HG03196 (cell line): ENCODE measurements around the gene RAB3C.
"Not testable (repeated sequence)": the region's sequence is repeated elsewhere in the genome, so short reads cannot be mapped to it uniquely, and the experiment has no call there.

Experiments
- ATAC-seq: cut with Tn5 transposase; IDR thresholded peaks from one replicate; pipeline ENCODE4 v1.9.1; 2021; ENCODE audit not compliant: unreplicated experiment

Gene RAB3C

DNA sequence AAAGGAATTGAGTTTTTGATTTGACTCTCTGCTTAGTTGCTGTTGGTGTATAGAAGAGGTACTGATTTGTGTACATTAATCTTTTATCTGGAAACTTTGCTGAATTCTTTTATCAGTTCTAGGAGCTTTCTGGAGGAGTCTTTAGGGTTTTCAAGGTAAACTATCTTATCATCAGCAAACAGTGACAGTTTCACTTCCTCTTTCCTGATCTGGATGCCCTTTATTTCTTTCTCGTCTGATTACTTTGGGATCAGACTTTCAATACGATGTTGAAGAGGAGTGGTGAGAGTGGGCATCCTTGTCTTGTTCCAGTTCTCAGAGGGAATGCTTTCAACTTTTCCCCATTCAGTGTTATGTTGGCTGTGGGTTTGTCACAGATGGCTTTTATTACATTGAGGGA is 17.7 kb downstream of the RAB3C start:
- ATAC-seq, result not testable (repeated sequence)

DNA sequence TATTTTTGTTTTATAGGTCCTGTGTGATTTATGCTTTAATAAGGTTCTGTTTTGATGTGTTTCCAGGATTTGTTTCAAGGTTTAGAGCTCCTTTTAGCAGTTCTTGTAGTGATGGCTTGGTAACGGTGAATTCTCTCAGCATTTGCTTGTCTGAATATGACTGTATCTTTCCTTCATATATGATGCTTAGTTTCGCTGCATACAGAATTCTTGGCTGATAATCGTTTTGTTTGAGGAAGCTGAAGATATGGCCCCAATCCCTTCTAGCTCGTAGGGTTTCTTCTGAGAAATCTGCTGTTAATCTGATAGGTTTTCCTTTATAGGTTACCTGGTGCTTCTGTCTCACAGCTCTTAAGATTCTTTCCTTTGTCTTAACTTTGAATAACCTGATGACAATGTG is 20.0 kb downstream of the RAB3C start:
- ATAC-seq, result not testable (repeated sequence)

DNA sequence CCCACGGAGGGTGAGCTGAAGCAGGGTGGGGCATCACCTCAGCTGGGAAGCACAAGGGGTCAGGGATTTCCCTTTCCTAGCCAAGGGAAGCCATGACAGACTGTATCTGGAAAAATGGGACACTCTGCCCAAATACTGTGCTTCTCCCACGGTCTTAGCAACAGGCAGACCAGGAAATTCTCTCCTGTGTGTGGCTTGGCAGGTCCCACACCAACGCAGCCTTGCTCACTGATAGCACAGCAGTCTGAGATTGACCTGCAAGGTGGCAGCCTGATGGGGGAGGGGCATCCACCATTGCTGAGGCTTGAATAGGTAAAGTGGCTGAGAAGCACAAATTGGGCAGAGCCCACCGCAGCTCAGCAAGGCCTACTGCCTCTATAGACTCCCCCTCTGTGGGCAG is 23.2 kb downstream of the RAB3C start:
- ATAC-seq, result no peak

DNA sequence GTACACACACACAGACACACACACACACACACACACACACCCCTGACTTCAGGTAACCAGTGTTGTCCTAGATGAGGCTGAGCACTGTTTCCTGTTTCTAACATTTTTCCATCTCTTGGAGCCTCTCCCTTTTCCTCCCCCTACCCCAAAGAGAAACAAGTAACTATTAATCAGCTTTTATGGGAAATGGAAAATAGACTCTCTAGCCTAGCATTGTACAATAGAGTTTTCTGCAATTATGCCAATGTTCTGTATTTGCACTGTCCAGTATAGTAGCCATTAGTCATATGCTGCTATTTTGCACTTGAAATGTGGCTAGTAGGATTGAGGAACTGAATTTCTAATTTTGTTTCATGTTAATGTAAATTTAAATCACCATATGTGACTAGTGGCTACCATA is 33.1 kb downstream of the RAB3C start:
- no peak for ATAC-seq

DNA sequence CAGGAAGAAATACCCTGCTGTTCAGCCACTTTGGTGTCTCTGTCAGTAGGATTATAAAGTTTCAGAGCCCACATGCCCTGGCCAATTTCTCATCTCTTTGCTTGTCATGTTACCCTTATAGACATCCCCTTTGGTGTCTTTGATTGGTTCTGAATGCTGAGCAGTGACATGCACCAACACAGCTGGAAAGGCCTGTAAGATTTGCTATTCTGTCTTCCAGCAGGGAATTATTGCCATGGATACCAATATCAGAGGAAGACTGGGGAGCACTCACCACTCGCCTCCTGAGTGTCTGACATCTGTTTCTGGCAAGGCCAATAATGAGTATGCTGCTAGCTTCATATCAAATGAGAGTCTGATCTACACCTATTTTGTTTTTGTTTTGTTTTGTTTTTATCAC is 34.4 kb downstream of the RAB3C start:
- no peak for ATAC-seq

DNA sequence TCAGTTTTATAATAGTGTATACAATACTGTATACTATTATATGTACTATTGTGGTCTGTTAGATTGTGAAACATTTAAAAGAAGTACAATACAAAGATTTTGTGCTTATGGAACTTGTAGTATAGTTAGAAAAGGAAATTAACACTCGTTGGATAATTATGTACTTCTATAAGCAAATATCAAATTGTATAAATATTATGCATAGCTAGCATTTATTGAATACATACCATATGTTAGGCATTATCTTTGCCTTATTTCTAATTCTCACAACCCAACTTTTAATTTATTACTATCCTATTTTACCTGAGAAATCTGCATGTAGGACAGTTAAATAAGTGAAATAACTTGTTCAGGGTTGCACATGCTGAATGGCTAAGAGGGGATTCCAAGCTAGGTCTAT is 37.5 kb downstream of the RAB3C start:
- ATAC-seq, result no peak

DNA sequence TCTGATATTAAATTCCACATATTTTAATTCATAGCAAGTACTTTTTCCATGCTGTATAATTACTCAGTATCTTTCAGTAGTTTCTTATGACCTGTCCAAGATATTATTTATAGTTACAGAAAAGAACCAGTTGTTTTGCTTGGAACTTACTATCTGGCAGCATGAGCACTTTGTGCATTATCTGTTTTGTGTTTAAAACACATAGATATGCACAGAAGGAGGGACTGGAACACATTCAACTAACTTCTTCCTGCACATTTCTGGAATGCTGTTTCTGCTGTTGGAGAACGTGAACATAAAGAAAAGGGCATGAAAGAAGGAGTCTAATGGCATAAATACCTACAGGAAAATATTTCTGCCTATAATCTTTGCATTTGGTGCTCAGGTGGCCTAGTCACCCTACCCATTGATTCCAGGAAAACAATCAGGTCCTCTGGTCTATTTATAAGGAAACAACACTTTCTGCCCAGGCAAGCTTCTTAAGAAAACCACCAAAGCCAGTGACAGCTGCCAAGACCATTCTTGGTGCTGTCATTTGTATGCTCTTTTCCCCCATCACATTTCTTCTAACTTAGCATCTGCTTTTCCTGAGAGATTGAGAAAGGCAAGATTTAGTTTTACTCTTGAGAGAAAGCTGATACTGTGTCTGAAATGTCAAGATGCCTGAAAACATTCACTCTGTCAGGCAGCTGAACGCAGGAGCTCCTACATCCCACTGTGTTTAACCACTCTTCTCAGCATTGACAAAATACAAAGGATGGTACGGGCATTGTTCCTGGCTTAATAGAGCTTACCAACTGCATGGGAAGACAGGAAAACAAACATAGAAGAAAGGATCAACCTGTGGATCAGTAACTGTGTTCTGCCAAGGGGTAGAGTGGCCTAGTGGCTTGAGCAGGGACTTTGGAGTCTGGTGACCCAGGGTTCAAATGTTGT is 40.3 kb downstream of the RAB3C start:
- ATAC-seq, result no peak

DNA sequence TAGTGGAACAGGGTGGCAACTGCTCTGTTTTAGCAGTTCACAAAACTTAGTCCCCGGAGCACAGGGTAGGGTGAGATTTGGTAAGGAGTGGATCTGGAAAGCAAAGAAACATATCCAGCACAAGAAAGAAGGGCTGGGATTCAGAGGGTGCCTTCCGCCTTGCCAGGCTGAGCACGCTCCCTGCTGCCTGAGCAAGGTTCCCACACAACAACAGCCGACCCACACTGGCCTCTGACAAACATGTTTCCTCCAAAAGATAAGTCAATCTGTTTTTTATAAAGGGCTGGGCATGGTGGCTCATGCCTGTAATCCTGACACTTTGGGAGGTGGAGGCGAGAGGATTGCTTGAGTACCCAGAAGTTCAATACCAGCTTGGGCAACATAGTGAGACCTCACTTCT is 45.8 kb downstream of the RAB3C start:
- no peak for ATAC-seq

DNA sequence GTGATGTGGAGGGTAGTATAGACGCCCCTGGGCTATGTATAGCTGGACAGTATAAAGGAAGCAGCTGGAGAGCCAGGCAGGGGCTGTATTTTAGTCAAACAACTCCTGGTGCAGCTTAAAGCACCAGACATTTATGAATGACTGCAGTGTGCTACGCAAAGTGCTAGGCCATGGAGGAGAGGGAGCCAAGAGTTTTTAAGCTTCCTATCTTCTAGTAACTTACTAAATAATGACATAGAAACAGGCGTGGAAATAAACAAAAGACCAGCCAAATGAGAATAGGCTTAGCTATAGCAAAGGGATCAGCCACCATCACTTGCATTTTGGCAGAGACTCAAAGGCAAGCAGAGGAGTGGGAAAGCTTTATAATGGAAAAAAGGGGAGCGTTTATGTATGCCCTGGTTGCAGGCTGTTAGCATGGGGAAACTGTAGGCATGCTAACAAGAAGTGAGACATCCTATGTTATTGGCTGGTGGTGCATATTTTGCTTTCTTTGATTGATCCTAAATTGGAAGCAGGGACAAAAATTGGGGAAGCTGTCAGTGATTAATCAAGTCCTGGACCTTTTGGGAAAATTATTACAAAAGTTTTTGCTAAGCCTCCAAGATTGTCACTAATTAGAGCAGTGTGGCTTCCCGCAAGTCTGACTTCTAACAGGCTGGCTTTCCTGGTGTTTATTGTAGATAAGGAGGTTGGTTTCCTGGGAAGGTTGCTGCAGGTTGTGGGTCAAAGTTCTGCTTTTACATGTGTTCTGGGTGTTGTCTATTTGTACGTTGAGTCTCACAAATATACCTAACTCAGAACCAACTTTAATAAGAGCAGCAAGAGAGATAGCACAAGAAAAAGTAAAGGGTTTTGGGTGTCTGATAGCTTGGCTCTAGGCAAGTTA is 46.6 kb downstream of the RAB3C start:
- ATAC-seq, result no peak

DNA sequence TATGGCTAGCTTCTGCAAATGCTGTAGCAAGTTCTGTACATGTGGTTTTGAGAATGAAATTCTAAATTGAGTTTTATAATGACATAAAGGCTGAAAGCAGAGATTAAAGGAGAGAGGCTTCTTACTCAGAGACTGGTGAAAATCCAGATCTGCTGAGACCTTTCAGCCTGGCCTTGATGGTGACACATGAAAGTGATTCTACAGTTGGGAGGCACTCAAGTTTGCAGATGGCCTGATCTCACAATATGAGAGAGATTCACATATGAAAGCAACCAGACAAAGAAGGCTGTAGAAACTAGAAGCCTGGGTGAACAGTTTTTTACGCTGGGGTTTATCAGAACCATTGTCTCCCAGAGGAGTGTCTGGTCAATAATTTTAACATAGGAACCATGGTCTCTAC is 49.0 kb downstream of the RAB3C start:
- no peak for ATAC-seq

DNA sequence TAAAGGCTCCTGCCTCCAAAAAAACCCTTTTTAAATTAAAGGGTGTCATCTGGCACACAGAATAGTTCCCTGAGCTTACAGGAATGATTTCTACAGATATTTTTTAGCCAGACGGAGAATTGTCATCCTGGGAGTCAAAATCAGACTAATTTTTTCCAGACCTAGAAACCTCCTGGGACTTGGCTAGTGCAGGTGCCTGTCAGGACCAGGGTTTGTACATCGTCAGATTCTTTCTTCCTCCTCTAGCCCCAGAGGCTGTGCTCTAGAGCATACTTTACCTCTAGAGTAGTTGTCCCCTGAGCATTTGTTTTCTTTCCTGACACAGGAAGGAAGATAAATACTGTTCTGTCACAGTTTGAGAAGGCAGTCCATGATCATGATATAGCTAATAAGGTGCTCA is 52.5 kb downstream of the RAB3C start:
- no peak for ATAC-seq

DNA sequence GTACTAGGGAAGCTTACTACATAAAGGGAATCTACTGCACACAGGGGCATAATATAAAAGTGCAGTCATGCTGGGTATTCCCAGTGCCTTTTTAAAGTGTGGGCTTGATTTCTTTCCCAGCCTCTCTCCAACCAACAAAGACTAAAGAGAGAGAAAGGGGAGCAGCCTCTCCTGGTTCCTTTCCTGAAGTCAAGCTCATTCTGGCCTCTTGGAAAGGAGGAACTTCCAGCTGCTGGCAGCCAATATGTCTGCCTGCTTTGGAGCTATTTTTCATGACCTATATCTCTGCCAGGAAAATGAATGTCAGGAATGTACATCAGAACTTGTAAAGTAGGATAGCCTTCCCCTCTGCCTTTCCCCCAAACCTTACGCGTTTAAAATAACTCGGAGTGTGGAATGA is 57.1 kb downstream of the RAB3C start:
- ATAC-seq, result no peak

DNA sequence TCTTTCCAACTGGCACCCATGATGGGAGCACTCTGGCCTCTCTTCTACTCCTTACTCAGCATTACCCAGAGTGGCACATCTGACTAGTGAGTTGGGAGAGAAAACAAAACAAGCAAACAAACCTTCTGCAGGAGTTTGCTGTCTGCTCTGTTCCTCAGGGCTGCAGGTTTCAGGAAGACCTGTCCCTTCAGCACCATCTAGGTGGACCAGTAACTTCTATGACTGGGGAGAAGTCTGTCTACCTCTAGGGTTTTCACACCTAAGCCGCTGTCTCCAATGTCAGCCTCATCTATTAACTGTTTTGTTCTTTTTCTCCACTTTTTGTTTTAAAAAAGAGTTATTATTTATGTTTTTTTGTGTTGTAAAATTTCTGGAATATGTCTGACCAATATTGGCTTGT is 58.7 kb downstream of the RAB3C start:
- no peak for ATAC-seq

DNA sequence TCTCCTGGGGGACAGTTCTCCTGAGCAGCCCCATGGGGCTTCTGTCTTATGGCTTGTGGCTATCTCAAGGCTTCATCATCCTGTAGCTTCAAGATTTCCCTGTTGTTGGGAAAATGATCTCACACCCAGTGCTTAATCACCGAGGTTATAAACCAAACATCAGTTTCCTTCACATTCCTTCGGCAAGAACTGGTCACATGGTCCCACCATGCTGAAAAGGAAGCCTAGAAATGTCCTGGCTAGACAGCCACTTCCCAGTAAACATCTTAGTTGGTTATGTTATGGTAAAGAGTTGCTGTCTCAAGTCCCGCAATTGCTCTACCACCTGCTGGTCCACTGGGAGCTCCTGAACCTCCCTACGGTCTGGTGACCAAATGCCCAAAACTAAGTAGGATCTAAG is 66.0 kb downstream of the RAB3C start:
- ATAC-seq, result no peak

DNA sequence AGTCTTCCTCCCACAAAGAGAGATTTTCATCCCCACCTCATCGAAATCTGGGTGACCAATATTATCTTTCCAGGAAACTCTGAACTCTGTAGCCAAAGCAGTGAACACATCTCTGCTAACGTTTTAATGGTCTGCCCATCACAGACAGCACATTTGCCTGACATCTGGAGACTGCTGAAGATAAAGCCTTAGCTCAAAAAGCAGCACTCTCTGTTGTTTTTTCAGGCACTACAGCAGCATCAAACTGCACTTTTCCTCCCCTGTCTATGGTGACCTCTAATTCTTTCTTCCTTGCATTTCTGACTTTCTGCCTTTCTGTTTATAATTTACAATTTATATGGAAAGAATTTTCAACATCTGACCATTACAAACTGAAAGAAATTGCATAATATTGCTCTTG is 66.8 kb downstream of the RAB3C start:
- no peak for ATAC-seq

DNA sequence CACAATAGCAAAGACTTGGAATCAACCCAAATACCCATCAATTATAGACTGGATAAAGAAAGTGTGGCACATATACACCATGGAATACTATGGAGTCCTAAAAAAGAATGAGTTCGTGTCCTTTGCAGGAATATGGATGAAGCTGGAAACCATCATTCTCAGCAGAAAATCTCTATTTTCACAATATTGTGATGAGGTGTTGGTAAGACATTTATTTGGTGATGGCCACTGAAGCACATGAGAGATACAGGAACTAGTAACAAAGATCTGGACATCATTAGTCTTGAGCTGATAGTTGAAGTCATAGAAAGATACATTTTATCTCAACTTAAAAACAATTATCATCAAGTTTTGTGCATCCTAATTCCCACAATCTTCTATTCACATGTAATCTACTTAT is 70.6 kb downstream of the RAB3C start:
- no peak for ATAC-seq

DNA sequence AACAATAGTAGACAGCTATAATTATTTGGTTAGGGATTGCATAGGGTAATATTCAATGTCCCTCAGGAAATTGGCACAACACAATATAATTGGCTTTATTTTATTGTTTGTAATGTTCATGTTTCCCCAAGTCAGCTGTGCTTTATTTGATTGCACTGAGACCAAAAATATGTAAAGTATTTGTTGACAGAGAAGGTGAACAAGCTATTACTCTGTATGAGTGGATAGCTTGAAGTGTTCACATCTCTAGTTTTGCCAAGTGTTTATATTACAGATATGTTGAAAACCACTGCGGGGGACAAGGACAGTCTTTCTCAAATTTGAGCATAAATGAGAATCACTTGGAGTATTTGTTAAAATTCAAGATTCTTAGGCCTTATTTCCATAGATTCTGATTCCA is 83.3 kb downstream of the RAB3C start:
- no peak for ATAC-seq

DNA sequence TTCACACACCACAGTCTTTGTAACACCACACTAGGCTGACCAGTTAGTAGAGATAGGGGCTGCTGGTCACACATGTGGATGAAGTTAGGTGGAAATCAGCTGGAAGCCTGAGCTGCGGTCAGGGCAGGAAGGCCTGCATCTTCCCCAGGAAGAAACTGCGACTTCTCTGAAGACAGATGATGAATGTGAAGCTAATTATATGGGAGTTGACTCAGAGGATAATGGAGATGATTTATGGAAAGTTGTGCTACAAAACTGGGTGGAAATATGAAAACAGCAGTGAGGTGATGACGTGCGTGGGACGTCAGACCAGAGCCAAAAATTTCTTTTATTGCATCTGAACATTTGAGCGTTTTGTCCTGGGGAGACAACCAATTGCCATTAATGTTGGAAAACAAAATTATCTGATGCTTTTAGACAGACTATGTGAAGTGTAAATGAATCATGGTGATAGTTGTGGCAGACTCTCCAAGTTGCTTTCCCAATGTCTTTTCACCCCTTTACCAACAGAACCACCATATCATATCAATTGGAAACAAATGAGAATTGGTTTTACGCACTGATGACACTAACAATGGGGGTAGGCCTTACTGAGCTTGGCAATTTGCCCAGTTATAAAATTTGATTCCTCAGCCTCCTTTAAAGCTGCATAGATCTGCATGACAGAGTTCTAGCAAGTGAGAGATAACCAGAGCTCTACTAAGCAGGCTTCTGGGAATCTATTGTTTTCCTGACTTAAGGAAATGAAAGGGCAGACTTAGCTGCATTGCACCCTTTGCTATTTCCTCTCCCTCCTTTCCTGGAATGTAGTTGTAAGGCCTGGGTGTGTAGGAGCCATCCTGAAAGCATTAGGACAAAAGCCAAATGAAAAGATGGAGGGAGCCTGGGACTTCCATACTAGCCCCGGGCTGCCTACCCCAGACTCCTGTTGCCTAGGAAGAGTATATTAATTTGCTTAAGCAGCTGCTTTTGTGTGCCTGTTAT is 84.0 kb downstream of the RAB3C start:
- ATAC-seq, result no peak

DNA sequence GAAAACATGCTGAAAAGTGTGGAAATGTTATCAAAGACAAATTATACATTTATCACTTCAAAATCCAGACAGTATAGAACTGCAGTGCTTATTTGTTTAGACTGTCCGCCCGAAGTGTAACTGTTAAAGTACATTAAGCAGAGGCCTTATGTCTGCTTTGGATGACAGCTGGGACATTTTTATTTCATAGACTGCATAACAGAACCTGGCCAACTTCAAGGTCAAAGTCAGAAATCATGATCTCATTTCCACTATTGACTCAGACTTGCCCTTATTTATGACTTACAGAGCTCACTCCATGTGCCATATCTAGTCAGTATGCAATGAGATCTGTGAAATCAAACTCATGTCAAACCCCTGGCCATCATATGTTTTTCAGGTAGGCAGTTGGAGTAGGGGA is 87.7 kb downstream of the RAB3C start:
- no peak for ATAC-seq

DNA sequence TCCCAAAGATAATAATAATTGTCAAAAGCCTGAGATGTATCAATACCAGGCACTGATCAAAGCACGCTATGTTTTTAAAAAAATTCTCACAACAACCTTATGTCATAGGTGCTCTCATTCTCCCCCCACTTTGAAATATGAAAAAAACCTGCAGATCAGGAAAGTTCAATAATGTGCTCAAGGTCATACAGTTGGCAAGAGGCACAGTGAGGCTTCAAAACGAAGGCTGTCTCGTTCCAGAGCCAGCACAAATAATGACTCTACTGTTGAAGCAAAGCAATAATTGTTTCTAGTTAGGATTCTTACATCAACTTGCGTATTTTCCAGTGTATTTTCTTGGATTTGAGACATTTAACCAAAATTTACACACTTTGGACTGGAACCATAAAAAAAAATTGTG is 88.3 kb downstream of the RAB3C start:
- no peak for ATAC-seq

DNA sequence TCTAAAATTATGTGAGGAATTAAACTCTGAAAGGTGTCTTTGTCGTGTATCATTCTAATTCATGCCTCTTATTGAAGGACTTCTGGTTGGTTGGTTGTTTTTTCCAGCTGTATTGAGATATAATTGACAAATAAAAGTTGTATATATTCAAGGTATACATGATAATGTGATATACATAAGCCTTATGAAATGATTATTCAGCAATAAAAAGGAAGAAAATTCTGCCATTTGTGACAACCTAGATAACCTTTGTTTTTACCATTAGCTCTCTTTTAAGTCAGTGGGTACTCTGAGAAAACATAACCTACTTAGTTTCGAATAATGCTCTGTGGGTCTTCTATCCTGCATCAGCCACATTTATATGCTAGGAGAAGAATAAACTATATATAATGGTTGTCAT is 89.6 kb downstream of the RAB3C start:
- no peak for ATAC-seq
